HepG2 (cell line): ENCODE measurements around the gene BEST2. TPM values are rescaled to one million over a fixed set of nuclear protein-coding genes. Genes with fewer than 3 reads are reported as not detected.

Source experiments
- ATF4 ChIP-seq, 2 experiments: fragments of 450-650 bp in 1 of 2; sonication (generic) in 1 of 2; formaldehyde crosslinking; IDR thresholded peaks; 2 replicates each; pipeline versions ENCODE4 v1.5.0 to v1.8.0; 2020 to 2022; ENCODE audit warnings: mild to moderate bottlenecking in 1 of 2, missing genetic modification reagents in 1 of 2
- CSRNP2 ChIP-seq: sonication (generic); formaldehyde crosslinking; conservative IDR thresholded peaks from 2 replicates; pipeline ENCODE4 v1.8.0; 2022; ENCODE audit warnings: low read depth, missing genetic modification reagents
- GFI1 ChIP-seq: sonication (generic); formaldehyde crosslinking; IDR thresholded peaks from 2 replicates; pipeline ENCODE4 v1.5.0; 2020; ENCODE audit warnings: missing genetic modification reagents, mild to moderate bottlenecking, borderline replicate concordance
- HOXA9 ChIP-seq: sonication (generic); formaldehyde crosslinking; IDR thresholded peaks from 2 replicates; pipeline ENCODE4 v1.8.1; 2022; ENCODE audit warnings: missing genetic modification reagents, mild to moderate bottlenecking, moderate library complexity, borderline replicate concordance
- KDM1A ChIP-seq: IDR thresholded peaks from 2 replicates; pipeline ENCODE4 v1.6.1; 2016; ENCODE audit warnings: missing compliant biosample characterization
- MIER2 ChIP-seq: IDR thresholded peaks from 2 replicates; pipeline ENCODE4 v1.6.1; 2016; ENCODE audit warnings: missing biosample characterization, missing genetic modification reagents
- NFAT5 ChIP-seq: sonication (generic); formaldehyde crosslinking; IDR thresholded peaks from 2 replicates; pipeline ENCODE4 v1.4.0; 2020; ENCODE audit warnings: missing genetic modification reagents
- RARG ChIP-seq: sonication (generic); formaldehyde crosslinking; IDR thresholded peaks from 2 replicates; pipeline ENCODE4 v1.4.0; 2020; ENCODE audit warnings: low read depth, mild to moderate bottlenecking, missing genetic modification reagents
- SOX6 ChIP-seq, 2 experiments: fragments of 450-650 bp in 1 of 2; sonication (generic) in 1 of 2; formaldehyde crosslinking in 1 of 2; IDR thresholded peaks; 2 replicates each; pipeline versions ENCODE4 v1.4.0 to v1.6.1; 2017 to 2020; ENCODE audit warnings: antibody characterized with exemption in 1 of 2, mild to moderate bottlenecking in 1 of 2, missing genetic modification reagents in 1 of 2
- SRF ChIP-seq: IDR thresholded peaks from 2 replicates; pipeline ENCODE4 v1.6.1; 2011; ENCODE audit warnings: mild to moderate bottlenecking, low read depth, low read length, moderate library complexity
- TCF12 ChIP-seq, 2 experiments: fragments of 450-650 bp in 1 of 2; sonication (generic) in 1 of 2; formaldehyde crosslinking in 1 of 2; IDR thresholded peaks; 2 replicates each; pipeline versions ENCODE4 v1.6.1 to v1.8.0; 2017 to 2022; ENCODE audit warnings: antibody characterized with exemption in 1 of 2, mild to moderate bottlenecking in 1 of 2, missing genetic modification reagents in 1 of 2, moderate library complexity in 1 of 2
- U2AF2 ChIP-seq: fragments of 200-400 bp; formaldehyde crosslinking; IDR thresholded peaks from 2 replicates; pipeline ENCODE4 v1.6.1; 2017; ENCODE audit warnings: low read depth, mild to moderate bottlenecking, low read length
- ZNF232 ChIP-seq: sonication (generic); formaldehyde crosslinking; IDR thresholded peaks from 2 replicates; pipeline ENCODE4 v1.4.0; 2020; ENCODE audit warnings: missing genetic modification reagents, borderline replicate concordance
- ZNF441 ChIP-seq: sonication (generic); formaldehyde crosslinking; IDR thresholded peaks from 2 replicates; pipeline ENCODE4 v1.7.0; 2021; ENCODE audit warnings: missing genetic modification reagents, borderline replicate concordance
- ZNF550 ChIP-seq: sonication (generic); formaldehyde crosslinking; IDR thresholded peaks from 2 replicates; pipeline ENCODE4 v1.4.0; 2020; ENCODE audit warnings: mild to moderate bottlenecking, missing genetic modification reagents, borderline replicate concordance
- ZNF552 ChIP-seq: sonication (generic); formaldehyde crosslinking; IDR thresholded peaks from 2 replicates; pipeline ENCODE4 v1.9.0; 2022; ENCODE audit warnings: missing genetic modification reagents, mild to moderate bottlenecking, borderline replicate concordance
- ZNF619 ChIP-seq: sonication (generic); formaldehyde crosslinking; IDR thresholded peaks from 2 replicates; pipeline ENCODE4 v1.4.0; 2020; ENCODE audit warnings: mild to moderate bottlenecking, missing genetic modification reagents
- ZNF775 ChIP-seq: sonication (generic); formaldehyde crosslinking; IDR thresholded peaks from 2 replicates; pipeline ENCODE4 v1.4.0; 2020; ENCODE audit warnings: missing genetic modification reagents, mild to moderate bottlenecking, moderate library complexity, borderline replicate concordance
- ZNF891 ChIP-seq: sonication (generic); formaldehyde crosslinking; IDR thresholded peaks from 2 replicates; pipeline ENCODE4 v1.5.0; 2020; ENCODE audit warnings: mild to moderate bottlenecking, missing genetic modification reagents
- ZSCAN20 ChIP-seq: sonication (generic); formaldehyde crosslinking; IDR thresholded peaks from 2 replicates; pipeline ENCODE4 v1.4.0; 2020; ENCODE audit warnings: missing genetic modification reagents, mild to moderate bottlenecking, borderline replicate concordance
- ZSCAN9 ChIP-seq: IDR thresholded peaks from 2 replicates; pipeline ENCODE4 v1.6.1; 2016; ENCODE audit warnings: borderline replicate concordance
- polyA plus RNA-seq, 8 experiments: library from polyadenylated mRNA; depleted of rRNA in 3 of 8; stranded (reverse) in 7 of 8; unstranded in 1 of 8; fragments of >200 nt; fragmentation: Illumina TruSeq in 4 of 8; extraction: Trizol in 4 of 8; gene quantifications; 2 replicates each; pipeline versions ENCODE4 v1.2.1 to v1.2.3, GENCODE V29; 2011 to 2016; ENCODE audit warnings: low read depth in 4 of 8, missing spikeins in 1 of 8, mixed read lengths in 1 of 8; ENCODE audit not compliant: insufficient read depth in 1 of 8
- total RNA-seq, 5 experiments: library from RNA; depleted of rRNA; stranded (reverse); fragments of >200 nt; fragmentation: Illumina TruSeq; extraction: Trizol; gene quantifications; 2 replicates each; pipeline ENCODE4 v1.2.3, GENCODE V29; 2016; ENCODE audit warnings: low read depth in 1 of 5
- TF ChIP-seq, protein P1 (sequence below): sonication (generic); formaldehyde crosslinking; IDR thresholded peaks from 2 replicates; pipeline ENCODE4 v1.8.0; 2022; ENCODE audit warnings: missing genetic modification reagents, mild to moderate bottlenecking, borderline replicate concordance

The BEST2 gene
- total and polyA plus RNA-seq, 2 of the 13 experiments (the other 11 are each of a cell fraction or from before 2014, with no cell fraction given), result not detected

DNA sequence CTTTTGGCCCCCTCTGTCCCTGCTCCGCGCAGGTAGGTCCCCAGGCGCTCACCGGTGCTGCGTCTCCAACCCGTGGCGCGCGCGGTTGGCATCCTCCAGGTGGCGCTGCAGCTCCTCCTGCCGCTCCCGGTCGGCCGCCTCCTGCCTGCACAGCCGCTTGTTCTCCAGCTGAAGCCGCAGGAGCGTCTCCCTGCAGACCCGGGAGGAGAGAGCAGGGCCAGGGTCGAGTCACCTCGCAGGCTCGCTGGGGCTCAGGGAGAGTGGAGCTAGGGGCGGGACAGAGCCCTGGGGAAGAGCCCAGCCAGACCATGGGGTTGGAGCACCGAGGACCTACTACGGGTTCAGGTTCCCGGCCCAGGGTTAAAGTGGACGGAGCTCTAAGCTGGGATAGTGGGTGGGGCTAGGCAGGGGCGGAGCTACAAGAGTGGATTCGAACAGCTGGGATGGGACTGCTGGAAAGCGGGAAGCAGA is 14.5 kb downstream of the BEST2 start (continued):
- TF ChIP-seq ZNF619 (CRISPR knock-in tag), result no peak
- no peak for TF ChIP-seq ZSCAN20 (CRISPR knock-in tag)
- no peak for TF ChIP-seq ZNF775 (CRISPR knock-in tag)
- no peak for TF ChIP-seq SOX6 (IDR thresholded peaks at IDR 0.05)
- peak; percentile 51 for TF ChIP-seq SOX6 (CRISPR knock-in tag; IDR thresholded peaks at IDR 0.05)
- TF ChIP-seq ZSCAN9 (CRISPR knock-in tag), result no peak
- no peak for TF ChIP-seq ZNF232
- TF ChIP-seq ZNF552 (CRISPR knock-in tag), result no peak
- no peak for TF ChIP-seq U2AF2
- TF ChIP-seq SRF, result no peak
- TF ChIP-seq ATF4 (CRISPR knock-in tag; IDR thresholded peaks at IDR 0.05), result no peak
- 0 out of 2 replicates have a peak, but pooled peaks have one; percentile 10 for TF ChIP-seq KDM1A (CRISPR knock-in tag)
- no peak for TF ChIP-seq ZNF891 (CRISPR knock-in tag)
- TF ChIP-seq, protein P1, sequence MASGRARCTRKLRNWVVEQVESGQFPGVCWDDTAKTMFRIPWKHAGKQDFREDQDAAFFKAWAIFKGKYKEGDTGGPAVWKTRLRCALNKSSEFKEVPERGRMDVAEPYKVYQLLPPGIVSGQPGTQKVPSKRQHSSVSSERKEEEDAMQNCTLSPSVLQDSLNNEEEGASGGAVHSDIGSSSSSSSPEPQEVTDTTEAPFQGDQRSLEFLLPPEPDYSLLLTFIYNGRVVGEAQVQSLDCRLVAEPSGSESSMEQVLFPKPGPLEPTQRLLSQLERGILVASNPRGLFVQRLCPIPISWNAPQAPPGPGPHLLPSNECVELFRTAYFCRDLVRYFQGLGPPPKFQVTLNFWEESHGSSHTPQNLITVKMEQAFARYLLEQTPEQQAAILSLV (CRISPR knock-in tag), result no peak
- no peak for TF ChIP-seq CSRNP2 (CRISPR knock-in tag)
- no peak for TF ChIP-seq RARG (CRISPR knock-in tag)
- no peak for TF ChIP-seq HOXA9
- TF ChIP-seq GFI1 (CRISPR knock-in tag), result no peak
- TF ChIP-seq MIER2, result 0 out of 2 replicates have a peak, but pooled peaks have one; percentile 32
- no peak for TF ChIP-seq ZNF550 (CRISPR knock-in tag)
- no peak for TF ChIP-seq NFAT5 (CRISPR knock-in tag)
- no peak for TF ChIP-seq TCF12 (IDR thresholded peaks at IDR 0.05)
- TF ChIP-seq TCF12 (CRISPR knock-in tag; IDR thresholded peaks at IDR 0.05), result no peak
- no peak for TF ChIP-seq ZNF441 (CRISPR knock-in tag)
